ENCODE results near the gene AMMECR1.

Gene AMMECR1

GRCh38 chrX:110317061-110317819 lies 645 bp downstream of the AMMECR1 start:
- peak overlapping the region; percentile 88 for H3K9ac ChIP-seq (ENCODE audit: low read length)
- peak overlapping the region; percentile 52; the same call in 1 of the 2 replicates for H3K4me2 ChIP-seq (ENCODE audit: low read depth, low read length)
- no peaks in the 10 kb centered on the region for H3K36me3 ChIP-seq (replicated peaks; ENCODE audit: insufficient read depth, low read length)
- no peaks in the 10 kb centered on the region for H3K9me2 ChIP-seq (replicated peaks; ENCODE audit: insufficient read depth, low read length)
- peak overlapping the region; percentile 79 for H3K4me3 ChIP-seq (ENCODE audit: low read length)
- no peak for TF ChIP-seq CTCF (IDR thresholded peaks at IDR 0.05; ENCODE audit: low read length)
- TF ChIP-seq EZH2 (optimal IDR thresholded peaks at IDR 0.05; ENCODE audit: low read depth, low read length), result no peak
- no peak for TF ChIP-seq EZH2phosphoT487 (IDR thresholded peaks at IDR 0.05; ENCODE audit: low read length)
- H3K9me3 ChIP-seq (replicated peaks; ENCODE audit: insufficient read depth, low read length), result no peaks in the 10 kb centered on the region
- peak overlapping the region; percentile 54 for H2AFZ ChIP-seq (ENCODE audit: low read length)
- H3K27ac ChIP-seq (ENCODE audit: low read length), result peak overlapping the region; percentile 69; the same call in 1 of the 2 replicates
- no peaks in the 10 kb centered on the region for H3F3A ChIP-seq (ENCODE audit: insufficient read depth, low read length)
- H3K4me1 ChIP-seq (ENCODE audit: low read length), result peaks cover 9% of the 10 kb centered on the region
- no peaks in the 10 kb centered on the region for H3K27me3 ChIP-seq (replicated peaks; ENCODE audit: insufficient read depth, low read length)
- H4K20me1 ChIP-seq (ENCODE audit: insufficient read depth, low read length), result no peaks in the 10 kb centered on the region
- peaks cover 56% of the 10 kb centered on the region for H3K79me2 ChIP-seq (ENCODE audit: low read length)
- peak; percentile 24 for DNase-seq

GRCh38 chrX:110316351-110317060 lies 1.4 kb downstream of the AMMECR1 start:
- peak overlapping the region; percentile 88; the same call in 1 of the 2 replicates for H3K9ac ChIP-seq (ENCODE audit: low read length)
- no peak overlapping the region; the same call in 1 of the 2 replicates for H3K27ac ChIP-seq (ENCODE audit: low read length)
- no peak overlapping the region for H2AFZ ChIP-seq (ENCODE audit: low read length)
- no peaks in the 10 kb centered on the region for H3K36me3 ChIP-seq (replicated peaks; ENCODE audit: insufficient read depth, low read length)
- peaks cover 63% of the 10 kb centered on the region for H3K79me2 ChIP-seq (ENCODE audit: low read length)
- no peaks in the 10 kb centered on the region for H3K9me3 ChIP-seq (replicated peaks; ENCODE audit: insufficient read depth, low read length)
- H3K27me3 ChIP-seq (replicated peaks; ENCODE audit: insufficient read depth, low read length), result no peaks in the 10 kb centered on the region
- peak overlapping the region; percentile 79 for H3K4me3 ChIP-seq (ENCODE audit: low read length)
- peak overlapping the region; percentile 52 for H3K4me2 ChIP-seq (ENCODE audit: low read depth, low read length)
- no peaks in the 10 kb centered on the region for H3F3A ChIP-seq (ENCODE audit: insufficient read depth, low read length)
- peak; percentile 8 for DNase-seq
- H3K4me1 ChIP-seq (ENCODE audit: low read length), result peaks cover 16% of the 10 kb centered on the region
- H3K9me2 ChIP-seq (replicated peaks; ENCODE audit: insufficient read depth, low read length), result no peaks in the 10 kb centered on the region
- no peaks in the 10 kb centered on the region for H4K20me1 ChIP-seq (ENCODE audit: insufficient read depth, low read length)
- no peak for TF ChIP-seq EZH2 (optimal IDR thresholded peaks at IDR 0.05; ENCODE audit: low read depth, low read length)
- TF ChIP-seq CTCF (IDR thresholded peaks at IDR 0.05; ENCODE audit: low read length), result no peak

- no peaks in the 10 kb centered on the region for H3K36me3 ChIP-seq (replicated peaks; ENCODE audit: insufficient read depth, low read length)
- DNase-seq, result no peak
- H3K4me1 ChIP-seq (ENCODE audit: low read length), result peaks cover 23% of the 10 kb centered on the region
- no peaks in the 10 kb centered on the region for H3K27me3 ChIP-seq (replicated peaks; ENCODE audit: insufficient read depth, low read length)
- no peak overlapping the region for H3K27ac ChIP-seq (ENCODE audit: low read length)
- peaks cover 67% of the 10 kb centered on the region for H3K79me2 ChIP-seq (ENCODE audit: low read length)
- H3K4me3 ChIP-seq (ENCODE audit: low read length), result peak overlapping the region; percentile 79; the same call in 1 of the 2 replicates
- H3F3A ChIP-seq (ENCODE audit: insufficient read depth, low read length), result no peaks in the 10 kb centered on the region
- no peaks in the 10 kb centered on the region for H3K9me2 ChIP-seq (replicated peaks; ENCODE audit: insufficient read depth, low read length)
- H2AFZ ChIP-seq (ENCODE audit: low read length), result no peak overlapping the region
- no peaks in the 10 kb centered on the region for H3K9me3 ChIP-seq (replicated peaks; ENCODE audit: insufficient read depth, low read length)
- TF ChIP-seq EZH2 (optimal IDR thresholded peaks at IDR 0.05; ENCODE audit: low read depth, low read length), result no peak
- no peak for TF ChIP-seq EZH2phosphoT487 (IDR thresholded peaks at IDR 0.05; ENCODE audit: low read length)
- no peak for TF ChIP-seq CTCF (IDR thresholded peaks at IDR 0.05; ENCODE audit: low read length)
- no peak overlapping the region for H3K9ac ChIP-seq (ENCODE audit: low read length)
- H4K20me1 ChIP-seq (ENCODE audit: insufficient read depth, low read length), result no peaks in the 10 kb centered on the region
- peak overlapping the region; percentile 52 for H3K4me2 ChIP-seq (ENCODE audit: low read depth, low read length)
These were observed 2.3 kb downstream of the AMMECR1 start for GRCh38 chrX:110315551-110315950.

Data from MM.1S (cell line).